ENCODE data around the gene P2RY1.
A peak's percentile ranks its signal among the peaks of the same experiment; 100 is the strongest.

Gene P2RY1, protein sequence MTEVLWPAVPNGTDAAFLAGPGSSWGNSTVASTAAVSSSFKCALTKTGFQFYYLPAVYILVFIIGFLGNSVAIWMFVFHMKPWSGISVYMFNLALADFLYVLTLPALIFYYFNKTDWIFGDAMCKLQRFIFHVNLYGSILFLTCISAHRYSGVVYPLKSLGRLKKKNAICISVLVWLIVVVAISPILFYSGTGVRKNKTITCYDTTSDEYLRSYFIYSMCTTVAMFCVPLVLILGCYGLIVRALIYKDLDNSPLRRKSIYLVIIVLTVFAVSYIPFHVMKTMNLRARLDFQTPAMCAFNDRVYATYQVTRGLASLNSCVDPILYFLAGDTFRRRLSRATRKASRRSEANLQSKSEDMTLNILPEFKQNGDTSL

DNA sequence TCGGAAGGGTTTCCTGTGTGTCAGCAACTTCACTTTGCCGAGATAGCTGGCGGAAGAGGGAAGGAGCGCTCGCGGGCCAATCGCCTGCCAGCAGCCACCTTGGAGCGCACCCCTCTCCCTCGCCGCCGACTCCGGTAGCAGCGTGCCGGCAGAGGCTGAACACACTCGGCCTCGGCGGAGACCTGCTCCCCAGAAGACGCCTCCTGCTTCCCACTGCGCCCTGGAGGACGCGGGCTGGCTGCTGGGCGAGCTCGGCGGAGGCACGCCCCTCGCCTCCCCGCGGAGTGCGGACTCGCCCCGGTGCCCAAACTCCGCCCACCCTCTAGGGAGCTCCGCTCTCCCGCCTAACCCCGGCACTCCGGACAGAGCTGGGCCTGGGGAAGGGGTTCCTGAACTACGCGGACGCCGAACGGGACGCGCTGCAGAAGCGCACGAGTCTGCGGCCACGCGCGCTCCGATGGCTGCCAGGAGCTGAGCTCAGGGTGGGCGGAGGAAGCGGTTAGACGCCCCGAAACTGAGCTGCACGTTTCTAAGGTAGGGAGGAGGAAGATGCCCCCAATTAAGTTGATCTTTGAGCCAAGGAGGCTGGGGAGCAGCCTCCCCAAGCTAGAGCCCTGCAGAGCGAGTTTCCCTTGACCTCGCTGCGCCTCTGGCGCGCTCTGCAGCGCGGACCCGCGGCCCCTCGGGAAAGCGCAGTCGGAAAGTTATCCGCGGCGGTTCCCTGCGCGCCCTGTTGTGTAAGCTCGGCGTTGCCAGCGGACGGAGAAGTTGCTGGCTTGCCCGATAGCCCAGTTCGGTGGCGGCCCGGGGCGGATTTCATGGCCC lies at the start of gene P2RY1:
Gene P2RY1, plus strand, starts transcription at position 356 of the 825 bp plus-strand sequence. CDS start 652 bp downstream, outside the sequence.
- peak; percentile 2 for DNase-seq (ENCODE audit: low read depth)

DNA sequence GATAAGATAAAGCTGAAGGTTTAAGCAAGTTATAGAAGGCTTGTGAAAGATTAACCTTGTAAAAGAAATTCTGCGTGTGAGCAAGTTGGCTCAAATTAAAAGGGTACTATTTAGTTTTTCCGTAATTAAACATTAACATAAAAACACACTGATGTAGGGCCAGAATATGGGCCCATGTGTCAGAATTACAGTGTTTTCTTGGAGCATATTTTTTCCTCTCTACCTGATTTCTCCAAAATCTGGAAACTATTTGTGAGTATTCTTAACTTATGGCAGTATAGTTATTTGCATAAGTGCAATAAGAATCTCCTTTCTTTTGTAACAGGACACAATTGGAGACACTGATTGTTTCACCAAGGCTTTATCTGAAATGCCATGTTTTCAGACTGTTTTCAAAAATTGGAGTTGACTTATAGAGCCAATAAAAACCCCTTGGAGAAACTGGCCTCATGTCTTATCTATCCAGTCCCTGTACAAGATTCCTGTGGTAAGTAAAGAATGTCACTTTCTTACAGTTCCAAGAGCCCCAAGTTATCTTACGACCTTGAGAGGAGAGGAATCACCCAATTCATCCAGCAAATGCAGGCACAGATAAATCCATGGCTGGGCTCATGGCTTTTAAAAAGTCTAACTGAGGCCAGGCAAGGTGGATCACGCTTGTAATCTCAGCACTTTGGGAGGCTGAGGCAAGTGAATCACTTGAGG lies 47.8 kb upstream of the P2RY1 start:
- no peak for DNase-seq (ENCODE audit: low read depth)

DNA sequence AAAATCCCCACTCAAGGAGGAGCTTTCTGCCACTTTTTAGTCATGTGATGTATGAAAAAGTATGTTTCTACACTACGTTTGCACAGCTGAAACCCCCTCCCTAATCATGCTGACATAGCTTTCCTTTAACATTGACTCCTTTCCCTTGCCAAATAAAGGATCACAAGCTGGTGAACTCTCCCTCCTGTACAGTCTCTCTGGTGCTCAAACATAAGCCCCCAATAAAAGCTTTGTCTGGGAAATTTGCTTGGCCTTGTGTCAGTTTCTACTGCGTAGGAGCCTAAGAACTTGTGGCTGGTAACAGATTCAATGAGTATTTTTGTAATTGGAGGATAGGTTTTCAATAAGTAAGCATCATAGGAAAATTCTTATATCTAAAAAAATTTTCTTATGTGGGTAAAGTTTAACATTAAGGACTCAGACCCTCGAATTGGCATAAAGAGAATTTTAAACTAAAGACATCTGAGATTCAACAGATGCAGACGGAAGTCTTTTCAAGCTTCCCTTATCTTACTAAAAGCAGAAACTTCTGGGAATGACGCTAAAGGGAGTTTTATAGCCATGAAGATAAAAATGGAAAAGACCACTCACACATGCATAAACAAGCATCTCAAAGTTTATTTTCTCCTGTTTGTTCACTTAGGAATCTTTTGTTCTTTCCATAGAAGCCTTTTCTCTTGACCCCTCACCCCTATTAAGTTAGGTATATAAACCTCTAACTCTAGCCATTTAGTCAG lies 44.1 kb upstream of the P2RY1 start:
- no peak for DNase-seq (ENCODE audit: low read depth)

DNA sequence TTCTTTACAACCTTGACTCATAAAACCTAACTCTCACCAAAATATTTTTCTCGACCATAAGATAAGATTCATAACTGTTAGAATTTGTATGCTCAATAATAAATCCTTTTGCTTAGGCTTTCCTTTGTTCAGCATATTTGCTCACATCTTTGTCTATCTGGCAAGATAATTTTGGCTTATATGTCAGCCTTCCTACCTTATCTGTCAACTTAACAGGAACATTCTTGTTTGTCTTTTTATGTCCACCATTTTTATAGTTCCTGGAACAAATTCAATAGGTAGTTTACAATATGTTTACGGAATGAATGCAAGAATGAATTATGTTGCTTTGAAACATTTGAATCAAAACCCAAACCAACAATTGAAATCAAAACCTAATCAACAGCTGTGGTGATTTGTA lies 41.0 kb upstream of the P2RY1 start:
- no peak for DNase-seq (ENCODE audit: low read depth)

DNA sequence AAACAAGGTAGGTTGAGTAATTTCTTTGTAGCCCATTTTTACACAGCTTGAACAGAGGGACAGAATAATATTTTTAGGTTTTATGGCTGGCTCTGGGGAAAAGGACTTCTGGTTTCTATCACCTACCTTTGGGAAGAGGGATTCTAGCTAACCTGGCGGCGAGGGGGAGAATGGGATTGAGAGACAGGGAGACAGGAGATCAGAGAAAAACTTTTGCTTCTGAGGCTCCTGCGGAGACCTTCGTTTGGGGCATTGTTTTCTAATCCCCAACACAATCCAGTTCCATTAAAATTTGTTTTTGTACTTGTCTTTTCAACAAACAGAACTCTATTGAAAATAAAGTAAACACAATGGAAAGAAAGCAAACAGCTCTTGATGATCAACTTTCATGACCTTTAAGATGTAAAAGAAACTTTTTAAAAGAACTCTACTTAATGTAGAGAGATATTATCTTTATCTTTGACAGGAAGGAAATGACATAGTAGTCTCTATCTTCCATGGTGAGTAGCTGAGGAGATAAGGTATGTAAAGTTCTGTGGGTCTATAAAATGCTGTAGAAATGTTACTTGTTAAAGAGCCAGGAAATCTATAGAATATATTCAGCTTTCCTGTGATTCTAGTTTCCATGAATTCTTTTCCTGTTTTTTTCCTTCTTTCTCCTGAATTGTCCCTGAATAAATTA lies 37.0 kb upstream of the P2RY1 start:
- no peak for DNase-seq (ENCODE audit: low read depth)

DNA sequence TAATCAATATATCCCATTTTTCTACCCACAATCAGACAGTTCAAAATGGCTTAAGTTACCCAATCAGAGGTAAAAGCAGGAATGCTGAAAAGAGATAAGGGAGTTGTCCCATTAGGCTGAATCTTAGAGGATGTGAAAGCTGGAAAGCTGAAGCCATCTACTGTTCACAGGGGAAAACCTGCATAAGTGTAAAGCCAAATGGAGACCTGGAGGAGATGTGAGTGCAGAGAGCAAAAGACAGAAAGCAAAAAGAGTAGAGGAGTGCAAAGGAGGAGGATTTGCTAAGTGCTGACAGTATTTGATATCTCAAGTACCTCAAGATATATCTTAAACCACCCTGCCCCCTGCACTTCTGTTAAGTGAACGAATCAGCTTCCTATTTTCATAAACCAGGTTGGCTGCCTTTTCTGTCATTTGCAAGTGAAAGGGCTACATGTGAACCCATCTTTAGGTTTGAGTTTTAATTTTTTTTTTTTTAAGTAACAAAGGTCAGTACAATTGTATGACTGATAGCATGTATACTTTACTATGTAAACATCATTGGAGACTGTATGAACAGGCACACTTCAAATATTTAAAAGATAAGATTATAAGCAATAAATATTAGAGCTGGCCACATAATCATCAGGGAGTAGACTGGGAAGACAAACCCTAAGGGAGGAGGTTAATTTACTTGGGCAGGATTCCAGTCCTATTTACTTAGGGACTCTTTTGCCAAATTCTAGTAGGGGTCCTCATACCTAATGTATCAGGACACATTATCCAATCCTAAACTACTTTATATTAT lies 22.8 kb upstream of the P2RY1 start:
- no peak for DNase-seq (ENCODE audit: low read depth)

DNA sequence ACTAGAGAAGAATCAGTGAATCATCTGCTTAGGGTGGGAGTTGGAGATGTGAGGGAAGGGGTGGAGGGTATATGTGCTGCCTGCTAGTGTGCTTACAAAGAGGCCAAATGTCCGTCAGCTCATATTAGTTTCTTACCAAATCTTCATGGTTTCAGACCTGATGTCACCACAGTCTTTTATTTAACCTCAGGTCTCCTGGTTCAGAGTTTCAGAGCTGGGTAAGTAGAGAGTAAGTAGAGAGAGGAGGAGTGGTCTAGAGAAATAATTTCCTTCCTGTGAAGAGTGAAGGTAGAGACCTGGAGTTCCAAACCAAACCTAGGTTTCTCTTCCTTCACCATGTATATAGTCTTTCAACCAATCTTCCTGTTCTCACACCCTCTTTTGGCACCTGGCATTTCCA lies 17.5 kb upstream of the P2RY1 start:
- DNase-seq (ENCODE audit: low read depth), result no peak

DNA sequence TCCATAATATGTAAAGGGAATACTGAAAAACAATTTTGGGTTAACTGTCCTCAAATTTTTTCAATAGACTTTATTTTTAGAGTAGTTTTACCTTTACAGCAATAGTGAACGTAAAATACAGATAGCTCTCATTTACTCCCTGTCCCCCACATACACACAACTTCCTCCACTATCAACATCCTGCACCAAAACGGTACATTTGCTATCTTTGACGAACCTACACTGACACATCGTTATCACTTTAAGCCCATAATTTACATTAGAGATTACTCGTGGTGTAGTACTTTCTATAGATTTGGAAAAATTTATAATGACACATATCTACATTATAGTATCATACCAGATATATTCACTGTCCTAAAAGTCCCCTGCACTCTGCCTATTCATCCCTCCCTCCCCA lies 16.9 kb upstream of the P2RY1 start:
- no peak for DNase-seq (ENCODE audit: low read depth)

DNA sequence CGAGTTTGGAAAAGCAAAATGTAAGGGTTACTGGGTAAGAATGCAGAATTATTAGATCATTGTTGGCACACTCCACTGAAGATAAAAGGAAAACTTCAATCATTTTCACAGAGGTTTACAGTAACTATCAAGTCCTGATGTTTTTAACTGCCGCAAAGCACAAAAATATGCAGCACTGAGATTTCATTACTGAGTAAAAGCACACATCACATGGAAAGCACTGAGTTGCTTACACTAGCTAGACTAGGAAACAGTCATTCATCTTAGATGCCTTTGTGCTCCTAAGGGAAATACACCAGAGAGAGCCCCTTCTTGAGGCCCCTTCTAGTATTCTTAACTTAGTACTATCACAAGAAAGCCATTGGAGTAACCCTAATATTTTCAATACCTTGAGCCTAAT lies 11.8 kb upstream of the P2RY1 start:
- no peak for DNase-seq (ENCODE audit: low read depth)

DNA sequence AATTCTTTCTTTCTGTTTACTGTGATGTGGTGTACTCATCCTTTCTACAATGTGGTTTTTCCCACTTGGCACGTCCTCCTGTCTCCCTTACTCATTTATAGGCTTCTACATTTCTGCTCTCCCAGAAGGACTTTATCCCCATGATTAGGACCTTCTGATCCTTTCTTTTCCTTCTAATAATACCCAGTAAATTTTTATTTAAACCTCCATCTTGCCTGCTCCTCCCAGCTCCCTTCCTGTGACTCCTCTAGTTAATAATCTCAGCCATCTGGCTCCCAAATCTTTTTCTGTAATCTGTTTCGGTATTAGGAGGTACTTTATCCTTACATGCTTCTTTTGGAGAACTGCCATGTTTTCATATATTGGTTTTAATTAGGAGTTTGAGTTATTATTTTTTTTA lies 11.2 kb upstream of the P2RY1 start:
- DNase-seq (ENCODE audit: low read depth), result no peak

DNA sequence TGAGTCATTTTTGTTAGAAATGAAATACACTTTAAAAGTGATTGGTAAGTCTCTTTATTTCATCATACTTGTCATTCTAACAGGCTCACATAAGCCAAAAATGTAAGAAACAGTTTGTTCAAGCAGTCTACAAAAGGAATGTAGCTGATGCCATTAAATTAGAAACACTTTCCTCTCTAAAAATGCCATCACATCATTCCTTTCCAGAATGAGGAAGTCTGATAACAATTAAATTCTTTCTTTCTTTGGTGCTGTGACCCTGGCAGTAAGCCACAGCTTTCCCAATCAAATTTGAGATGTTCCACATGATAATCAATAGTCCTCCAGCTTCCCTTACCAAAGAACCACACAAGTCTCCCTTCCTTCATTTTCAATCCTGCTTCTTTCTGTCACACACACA lies 9.4 kb upstream of the P2RY1 start:
- DNase-seq (ENCODE audit: low read depth), result no peak

DNA sequence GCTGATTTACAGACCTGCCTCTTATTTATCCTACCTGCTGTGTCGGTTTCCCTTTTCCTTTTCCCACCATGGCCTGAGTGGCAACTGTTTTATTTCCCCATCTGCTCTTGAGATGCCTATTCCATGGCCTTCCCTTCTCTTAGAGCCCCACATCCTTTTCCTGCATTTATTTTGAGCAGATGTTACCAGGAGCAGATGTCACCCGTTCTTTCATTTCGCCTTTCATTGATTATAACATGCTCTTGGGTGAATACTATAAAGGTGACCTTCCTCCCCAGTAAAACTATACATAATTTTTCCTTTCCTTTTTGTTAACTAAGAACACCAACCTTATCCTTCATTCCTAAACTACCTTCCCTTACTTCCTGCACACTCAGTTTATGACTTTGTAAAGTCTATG lies 8.5 kb upstream of the P2RY1 start:
- DNase-seq (ENCODE audit: low read depth), result no peak

DNA sequence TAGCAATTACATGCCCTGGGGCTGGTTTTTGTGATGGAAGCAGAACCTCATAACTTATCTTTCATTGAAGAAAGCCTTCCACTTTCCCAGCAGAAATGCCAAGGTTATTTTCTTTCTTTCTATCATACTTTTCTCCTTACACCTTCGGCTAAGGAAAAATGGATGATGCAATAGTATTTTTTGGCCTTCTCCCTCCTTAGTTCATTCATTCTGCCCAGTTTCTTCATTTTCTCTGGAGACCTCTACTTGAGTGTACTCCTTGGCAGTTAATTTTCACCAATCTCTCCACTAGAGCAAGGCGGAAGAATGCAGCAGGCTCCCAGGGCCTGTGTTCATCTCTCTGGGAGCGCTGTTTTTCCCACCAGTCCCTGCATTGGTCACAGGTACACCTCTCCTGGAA lies 7.6 kb upstream of the P2RY1 start:
- DNase-seq (ENCODE audit: low read depth), result no peak

DNA sequence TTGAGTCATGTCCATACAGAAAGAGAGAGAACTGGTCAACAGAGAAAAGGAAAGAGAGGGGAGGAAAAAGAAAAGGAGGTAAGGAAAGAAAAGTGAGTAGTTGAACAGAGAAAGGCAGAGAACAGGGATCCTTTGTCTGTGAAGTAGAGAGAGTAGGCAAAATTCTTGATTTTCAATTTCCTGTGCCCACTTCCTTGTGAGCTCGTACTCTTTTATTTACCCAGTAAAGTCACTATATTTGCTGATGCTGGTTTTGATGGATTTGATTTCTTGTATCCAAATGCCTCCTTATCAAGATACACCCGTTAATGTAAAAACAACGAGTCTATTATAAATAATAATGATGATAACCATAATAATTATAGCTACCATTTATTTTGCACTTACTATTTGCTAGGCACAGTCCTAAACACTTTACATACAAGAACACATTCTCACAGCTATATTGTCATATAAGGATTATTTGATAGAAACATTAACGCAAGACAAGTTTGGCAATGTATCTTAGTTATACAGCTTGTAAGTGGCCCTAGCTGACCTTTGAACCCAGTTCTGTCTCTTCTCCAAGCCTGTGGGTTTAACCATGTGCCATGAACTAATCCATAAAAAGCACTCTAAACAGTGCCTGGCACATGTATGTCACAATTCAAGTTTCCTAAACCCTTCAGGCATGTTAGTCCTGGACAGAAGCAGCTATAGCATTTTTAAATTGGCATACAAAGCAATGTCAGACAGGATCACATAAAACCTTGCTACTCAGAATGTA lies 6.7 kb upstream of the P2RY1 start:
- no peak for DNase-seq (ENCODE audit: low read depth)

DNA sequence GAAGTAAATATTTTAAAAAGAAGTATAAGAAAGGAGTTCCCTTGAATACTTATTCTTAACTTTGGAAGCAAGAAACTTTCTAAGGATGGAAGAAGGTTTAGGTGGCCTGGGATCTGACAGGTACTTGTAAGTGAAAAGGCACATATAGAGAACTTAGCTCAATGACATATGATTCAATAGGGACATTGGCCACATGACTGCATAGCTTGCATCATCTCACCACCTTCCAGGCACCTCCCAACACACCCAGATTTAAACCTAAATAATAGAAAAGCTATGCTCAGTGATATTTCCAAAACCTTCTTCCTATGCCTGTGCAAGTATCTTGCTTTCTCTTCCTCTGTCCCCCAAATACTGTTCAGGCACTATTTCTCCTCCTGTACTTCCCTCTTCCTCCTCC lies 4.7 kb upstream of the P2RY1 start:
- no peak for DNase-seq (ENCODE audit: low read depth)

DNA sequence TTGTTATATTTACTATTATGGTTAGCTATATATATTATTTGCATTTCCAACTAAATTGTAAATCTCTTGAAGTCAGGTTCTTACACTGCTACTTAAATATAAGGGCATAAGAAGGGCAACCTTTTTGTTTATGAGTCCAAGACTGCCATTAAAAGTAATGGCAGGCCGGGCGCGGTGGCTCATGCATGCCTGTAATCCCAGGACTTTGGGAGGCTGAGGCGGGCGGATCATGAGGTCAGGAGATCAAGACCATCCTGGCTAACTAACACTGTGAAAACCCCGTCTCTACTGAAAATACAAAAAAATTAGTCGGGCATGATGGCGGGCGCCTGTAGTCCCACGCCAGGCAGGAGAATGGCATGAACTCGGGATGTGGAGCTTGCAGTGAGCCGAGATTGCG lies 2.9 kb upstream of the P2RY1 start:
- DNase-seq (ENCODE audit: low read depth), result no peak

DNA sequence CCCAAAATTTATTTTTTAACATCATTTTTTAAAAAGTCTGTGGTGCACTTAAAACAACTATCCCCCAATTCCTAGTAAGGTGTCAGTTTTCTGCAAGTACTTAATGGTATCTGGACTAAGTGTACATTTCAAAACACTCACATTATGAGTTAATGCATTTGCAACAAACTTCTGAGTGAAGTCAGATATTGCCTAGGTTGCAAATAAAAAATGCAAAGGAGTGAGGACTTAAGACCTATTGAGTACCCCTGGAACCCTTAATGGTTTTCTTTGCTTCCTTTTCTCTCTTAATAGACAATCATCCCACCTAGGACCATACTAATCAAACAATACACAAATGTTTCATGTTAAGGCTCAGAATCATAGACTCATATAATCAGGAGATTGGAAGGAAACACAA lies 1.8 kb upstream of the P2RY1 start:
- DNase-seq (ENCODE audit: low read depth), result no peak

DNA sequence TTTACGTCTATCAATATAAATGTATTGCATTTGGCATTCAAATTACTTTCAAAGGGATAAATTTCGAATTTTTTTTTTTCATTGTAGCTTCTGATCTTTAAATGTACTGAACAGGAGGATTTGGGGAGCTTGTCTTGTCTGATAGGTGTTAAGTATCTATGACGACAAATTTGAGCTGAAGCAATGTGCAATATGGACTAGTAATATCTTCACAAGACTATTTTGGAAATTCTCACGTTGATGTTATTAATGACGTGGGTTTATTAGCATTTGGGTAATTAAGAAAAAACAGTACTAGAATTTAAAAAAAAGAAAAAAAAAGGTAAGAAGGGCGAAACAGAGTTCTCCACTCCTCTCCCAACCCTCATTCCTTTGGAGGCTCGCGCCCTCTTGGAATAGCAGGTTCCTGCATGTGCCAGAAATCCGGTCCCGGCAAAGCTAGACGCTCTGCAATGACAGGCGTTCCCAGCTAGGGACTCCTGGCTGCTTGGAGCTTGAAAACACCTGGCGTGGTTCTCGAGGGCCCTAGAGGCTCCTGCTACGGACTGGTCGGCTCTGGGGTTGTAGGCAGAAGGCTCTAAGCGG lies 648 bp upstream of the P2RY1 start:
- DNase-seq (ENCODE audit: low read depth), result no peak

DNA sequence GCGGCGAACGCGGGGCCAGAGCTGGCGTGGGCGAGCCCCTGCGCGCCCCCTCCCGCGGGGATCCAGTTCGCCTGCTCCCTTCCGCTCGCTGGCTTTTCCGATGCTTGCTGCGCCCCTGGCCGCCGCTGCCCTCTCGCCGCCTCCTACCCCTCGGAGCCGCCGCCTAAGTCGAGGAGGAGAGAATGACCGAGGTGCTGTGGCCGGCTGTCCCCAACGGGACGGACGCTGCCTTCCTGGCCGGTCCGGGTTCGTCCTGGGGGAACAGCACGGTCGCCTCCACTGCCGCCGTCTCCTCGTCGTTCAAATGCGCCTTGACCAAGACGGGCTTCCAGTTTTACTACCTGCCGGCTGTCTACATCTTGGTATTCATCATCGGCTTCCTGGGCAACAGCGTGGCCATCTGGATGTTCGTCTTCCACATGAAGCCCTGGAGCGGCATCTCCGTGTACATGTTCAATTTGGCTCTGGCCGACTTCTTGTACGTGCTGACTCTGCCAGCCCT lies 721 bp downstream of the P2RY1 start:
- DNase-seq (ENCODE audit: low read depth), result no peak

All from stimulated activated CD8-positive, alpha-beta memory T cell treated with anti-CD3 and anti-CD28 coated beads, Interleukin-4, amount 100 ng/mL, for 24 hours (primary cell).